ENCODE measurements around the gene ABCG5.

The ABCG5 gene

GRCh38 chr2:43824951-43825493 is 13.6 kb downstream of the ABCG5 start:
- Histone ChIP-seq H3K27ac (ENCODE audit: low read depth, low read length, severe bottlenecking) (no peak overlapping the region), H3K36me3 (ENCODE audit: control insufficient read depth, insufficient read depth, low read length) (no peaks in the 10 kb centered on the region), H3K4me3 (ENCODE audit: extremely low read depth, insufficient read depth, low read length, poor library complexity, severe bottlenecking) (no peak overlapping the region), H3K9me3 (ENCODE audit: control insufficient read depth, low read length) (no peaks in the 10 kb centered on the region), H3K4me1 (ENCODE audit: control insufficient read depth, insufficient read depth, low read length, poor library complexity, severe bottlenecking) (no peaks in the 10 kb centered on the region)
- WGBS, 2 experiments (ENCODE audit: insufficient coverage in 2 of 2), result 86 to 92% methylated on average over 8 of the region's 12 CpGs

DNA sequence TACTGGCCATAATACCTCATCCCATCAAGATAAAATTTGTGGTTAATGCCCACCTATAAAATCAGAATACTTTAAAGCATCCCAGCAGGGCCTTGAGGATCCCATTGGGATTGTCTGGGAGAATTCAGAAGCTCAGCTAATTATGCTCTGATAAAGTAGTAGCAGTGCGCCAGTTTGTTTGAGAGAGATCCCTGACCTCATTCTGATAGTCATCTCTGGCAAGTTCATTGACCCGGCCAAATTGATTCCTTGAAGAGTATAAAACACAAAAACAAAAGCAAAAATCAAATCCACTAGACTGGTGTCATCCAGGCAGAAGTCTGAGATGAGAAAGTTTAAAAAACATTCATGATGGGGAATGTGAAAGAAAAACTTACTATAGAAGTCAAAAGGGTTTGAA is 14.1 kb downstream of the ABCG5 start:
- H3K4me3 ChIP-seq (ENCODE audit: extremely low read depth, insufficient read depth, low read length, poor library complexity, severe bottlenecking), result no peak overlapping the region
- no peak overlapping the region for H3K27ac ChIP-seq (ENCODE audit: low read depth, low read length, severe bottlenecking)
- 100% methylated on average over 1 of the region's 2 CpGs; no CpG with 5 or more reads in 1 of the 2 experiments for WGBS, 2 experiments (ENCODE audit: insufficient coverage in 2 of 2)
- no peaks in the 10 kb centered on the region for H3K4me1 ChIP-seq (ENCODE audit: control insufficient read depth, insufficient read depth, low read length, poor library complexity, severe bottlenecking)
- no peaks in the 10 kb centered on the region for H3K9me3 ChIP-seq (ENCODE audit: control insufficient read depth, low read length)
- no peaks in the 10 kb centered on the region for H3K36me3 ChIP-seq (ENCODE audit: control insufficient read depth, insufficient read depth, low read length)

- Histone ChIP-seq H3K36me3 (ENCODE audit: control insufficient read depth, insufficient read depth, low read length) (no peaks in the 10 kb centered on the region), H3K9me3 (ENCODE audit: control insufficient read depth, low read length) (no peaks in the 10 kb centered on the region), H3K4me3 (ENCODE audit: extremely low read depth, insufficient read depth, low read length, poor library complexity, severe bottlenecking) (no peak overlapping the region), H3K4me1 (ENCODE audit: control insufficient read depth, insufficient read depth, low read length, poor library complexity, severe bottlenecking) (peaks cover under 1% of the 10 kb centered on the region), H3K27ac (ENCODE audit: low read depth, low read length, severe bottlenecking) (no peak overlapping the region)
- WGBS, 2 experiments (ENCODE audit: insufficient coverage in 2 of 2), result 91 to 93% methylated on average over 9 of the region's 11 CpGs
Observed at GRCh38 chr2:43823751-43824150, 14.9 kb downstream of the ABCG5 start.

DNA sequence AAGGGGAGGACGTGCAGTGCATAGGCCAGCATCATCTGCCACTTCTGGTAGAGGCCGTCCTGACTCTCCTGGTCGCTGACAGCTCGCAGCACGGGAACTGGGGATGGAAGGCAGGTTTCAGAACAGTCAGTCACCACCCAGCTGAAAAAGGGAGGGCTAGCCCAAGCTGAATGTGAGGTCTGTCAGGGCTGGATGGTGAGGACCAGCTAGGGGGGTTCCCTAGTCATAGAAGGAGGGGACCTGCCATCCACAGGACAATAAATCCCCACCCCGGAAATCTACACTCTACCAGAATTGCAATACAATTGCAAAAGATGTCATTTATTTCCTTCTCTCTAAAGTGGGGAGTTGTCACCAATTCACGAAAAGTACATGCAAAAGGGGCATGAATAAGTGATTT is 15.8 kb downstream of the ABCG5 start:
- no peak overlapping the region for H3K4me3 ChIP-seq (ENCODE audit: extremely low read depth, insufficient read depth, low read length, poor library complexity, severe bottlenecking)
- no peak overlapping the region for H3K27ac ChIP-seq (ENCODE audit: low read depth, low read length, severe bottlenecking)
- H3K9me3 ChIP-seq (ENCODE audit: control insufficient read depth, low read length), result no peaks in the 10 kb centered on the region
- H3K4me1 ChIP-seq (ENCODE audit: control insufficient read depth, insufficient read depth, low read length, poor library complexity, severe bottlenecking), result peaks cover 3% of the 10 kb centered on the region
- 88 to 89% methylated on average over 5 of the region's 7 CpGs for WGBS, 2 experiments (ENCODE audit: insufficient coverage in 2 of 2)
- H3K36me3 ChIP-seq (ENCODE audit: control insufficient read depth, insufficient read depth, low read length), result no peaks in the 10 kb centered on the region

DNA sequence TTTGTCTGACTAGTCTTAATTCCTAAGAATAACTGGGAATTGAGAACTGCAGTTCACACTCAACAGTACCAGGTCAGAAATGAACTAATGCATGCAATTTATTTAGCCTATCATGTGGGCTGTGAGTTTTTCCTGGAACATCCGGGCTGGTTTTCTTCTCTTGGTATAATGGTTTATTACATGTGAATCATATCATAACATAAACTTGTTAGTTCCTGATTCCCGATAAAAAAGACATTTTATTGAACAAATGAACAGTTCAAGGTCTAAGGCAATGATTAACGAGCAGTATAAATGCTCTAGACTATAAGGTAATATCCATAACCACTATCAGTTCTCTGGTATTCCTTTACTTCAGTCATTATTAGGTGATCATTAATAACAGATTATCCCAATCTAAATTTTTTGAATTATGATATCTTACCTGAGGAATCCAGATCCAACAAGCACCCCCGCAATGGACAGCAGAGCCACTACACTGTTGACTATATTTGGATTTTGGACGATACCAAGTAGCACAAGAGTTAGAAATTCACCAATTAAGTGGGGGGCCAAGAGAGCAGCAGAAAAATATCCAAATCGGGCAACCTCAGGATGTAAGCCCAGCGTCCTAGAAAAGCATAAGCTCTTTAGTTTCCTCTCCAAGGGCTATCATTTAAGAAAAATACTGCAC is 19.0 kb downstream of the ABCG5 start:
- no peak overlapping the region for H3K27ac ChIP-seq (ENCODE audit: low read depth, low read length, severe bottlenecking)

DNA sequence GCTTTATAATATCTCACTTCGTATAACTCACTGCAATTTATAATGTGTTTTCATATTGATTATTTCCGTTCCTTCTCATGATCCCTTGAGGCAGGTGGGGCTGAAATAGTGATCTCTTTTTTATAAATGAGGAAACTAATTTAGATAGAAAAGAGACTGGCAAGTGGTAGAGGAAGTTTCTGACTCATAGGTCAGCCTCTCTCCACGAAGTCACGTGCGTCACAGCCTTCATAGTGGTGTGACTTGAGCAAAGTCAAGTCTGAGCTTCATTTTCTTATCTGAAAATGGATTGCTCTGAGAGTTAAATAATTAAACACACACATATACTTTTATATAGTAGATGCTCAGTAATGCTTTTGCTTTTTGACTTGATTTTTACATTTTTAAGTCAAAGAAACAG is 19.9 kb downstream of the ABCG5 start:
- peaks cover 3% of the 10 kb centered on the region for H3K4me1 ChIP-seq (ENCODE audit: control insufficient read depth, insufficient read depth, low read length, poor library complexity, severe bottlenecking)
- H3K36me3 ChIP-seq (ENCODE audit: control insufficient read depth, insufficient read depth, low read length), result no peaks in the 10 kb centered on the region
- H3K27ac ChIP-seq (ENCODE audit: low read depth, low read length, severe bottlenecking), result no peak overlapping the region
- no peak overlapping the region for H3K4me3 ChIP-seq (ENCODE audit: extremely low read depth, insufficient read depth, low read length, poor library complexity, severe bottlenecking)
- H3K9me3 ChIP-seq (ENCODE audit: control insufficient read depth, low read length), result no peaks in the 10 kb centered on the region
- whole genome bisulfite sequencing, 2 experiments (ENCODE audit: insufficient coverage in 2 of 2), result no CpG with 5 or more reads among the region's 5 CpGs

More for the DNA sequence above, 19.0 kb downstream of the ABCG5 start:
- Histone ChIP-seq H3K36me3 (ENCODE audit: control insufficient read depth, insufficient read depth, low read length) (no peaks in the 10 kb centered on the region), H3K4me1 (ENCODE audit: control insufficient read depth, insufficient read depth, low read length, poor library complexity, severe bottlenecking) (peaks cover 3% of the 10 kb centered on the region), H3K9me3 (ENCODE audit: control insufficient read depth, low read length) (no peaks in the 10 kb centered on the region), H3K4me3 (ENCODE audit: extremely low read depth, insufficient read depth, low read length, poor library complexity, severe bottlenecking) (no peak overlapping the region)
- WGBS, 2 experiments (ENCODE audit: insufficient coverage in 2 of 2), result 86 to 94% methylated on average over 3 to 4 of the region's 7 CpGs

DNA sequence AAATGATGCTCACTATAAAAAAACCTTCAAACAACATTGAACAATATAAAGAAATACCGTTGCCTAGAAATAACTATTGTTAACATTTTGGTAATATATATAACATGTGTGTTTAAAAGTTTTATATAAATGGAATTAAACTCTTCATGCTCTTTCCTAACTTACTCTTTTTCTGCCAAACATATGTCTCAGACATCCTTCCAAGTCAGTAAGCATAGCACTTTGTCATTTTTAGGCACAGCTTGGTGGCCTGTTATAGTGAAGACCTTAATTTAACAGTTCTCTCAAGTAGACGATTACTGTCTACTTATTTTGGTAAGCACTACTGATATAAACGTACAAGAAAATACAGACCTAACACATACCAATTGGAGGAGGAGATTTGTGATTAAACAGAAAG is 23.9 kb downstream of the ABCG5 start:
- no peaks in the 10 kb centered on the region for H3K36me3 ChIP-seq (ENCODE audit: control insufficient read depth, insufficient read depth, low read length)
- H3K27ac ChIP-seq (ENCODE audit: low read depth, low read length, severe bottlenecking), result no peak overlapping the region
- no peaks in the 10 kb centered on the region for H3K9me3 ChIP-seq (ENCODE audit: control insufficient read depth, low read length)
- no CpG with 5 or more reads among the region's 3 CpGs for whole genome bisulfite sequencing, 2 experiments (ENCODE audit: insufficient coverage in 2 of 2)
- H3K4me1 ChIP-seq (ENCODE audit: control insufficient read depth, insufficient read depth, low read length, poor library complexity, severe bottlenecking), result peaks cover 3% of the 10 kb centered on the region
- no peak overlapping the region for H3K4me3 ChIP-seq (ENCODE audit: extremely low read depth, insufficient read depth, low read length, poor library complexity, severe bottlenecking)

DNA sequence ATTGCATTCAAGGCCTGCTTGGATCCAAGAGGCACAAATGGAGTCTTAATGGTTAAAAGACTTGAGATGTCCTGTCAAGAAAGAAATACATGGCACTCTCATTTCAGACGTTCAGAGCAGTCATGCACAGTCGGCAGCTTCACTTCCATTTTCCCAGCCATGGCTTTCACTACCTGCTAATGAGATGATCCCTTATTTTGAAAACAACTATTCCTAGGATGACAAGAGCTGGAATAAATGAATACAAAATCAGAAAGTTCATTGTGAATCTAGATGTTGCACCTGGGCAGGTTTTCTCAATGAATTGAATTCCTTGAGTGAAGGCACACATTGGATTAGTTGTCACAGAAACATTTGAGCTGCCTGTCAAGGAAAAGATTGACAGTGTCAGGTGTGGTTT is 25.7 kb downstream of the ABCG5 start:
- 92 to 100% methylated on average over 1 to 2 of the region's 2 CpGs for WGBS, 2 experiments (ENCODE audit: insufficient coverage in 2 of 2)
- Histone ChIP-seq H3K9me3 (ENCODE audit: control insufficient read depth, low read length) (no peaks in the 10 kb centered on the region), H3K4me3 (ENCODE audit: extremely low read depth, insufficient read depth, low read length, poor library complexity, severe bottlenecking) (no peak overlapping the region), H3K36me3 (ENCODE audit: control insufficient read depth, insufficient read depth, low read length) (no peaks in the 10 kb centered on the region), H3K4me1 (ENCODE audit: control insufficient read depth, insufficient read depth, low read length, poor library complexity, severe bottlenecking) (no peaks in the 10 kb centered on the region), H3K27ac (ENCODE audit: low read depth, low read length, severe bottlenecking) (no peak overlapping the region)

DNA sequence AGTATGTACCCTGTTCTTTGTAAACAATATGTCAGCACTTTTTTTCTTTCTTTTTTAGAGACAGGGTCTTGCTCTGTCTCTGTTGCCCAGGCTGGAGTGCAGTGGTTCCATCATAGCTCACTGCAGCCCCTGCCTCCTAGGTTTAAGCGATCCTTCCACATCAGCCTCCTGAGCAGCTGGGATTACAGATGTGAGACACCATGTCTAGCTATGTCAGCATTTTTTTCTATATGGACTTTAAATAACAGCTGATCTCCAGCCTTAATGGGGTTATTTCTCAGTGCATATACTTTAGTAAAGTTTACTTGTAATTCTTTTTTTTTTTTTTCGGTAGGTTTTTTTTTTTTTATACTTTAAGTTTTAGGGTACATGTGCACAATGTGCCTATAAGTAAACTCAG is 26.6 kb downstream of the ABCG5 start:
- no peak overlapping the region for H3K4me3 ChIP-seq (ENCODE audit: extremely low read depth, insufficient read depth, low read length, poor library complexity, severe bottlenecking)
- WGBS, 2 experiments (ENCODE audit: insufficient coverage in 2 of 2), result 100% methylated on average over 1 of the region's 2 CpGs; no CpG with 5 or more reads in 1 of the 2 experiments

DNA sequence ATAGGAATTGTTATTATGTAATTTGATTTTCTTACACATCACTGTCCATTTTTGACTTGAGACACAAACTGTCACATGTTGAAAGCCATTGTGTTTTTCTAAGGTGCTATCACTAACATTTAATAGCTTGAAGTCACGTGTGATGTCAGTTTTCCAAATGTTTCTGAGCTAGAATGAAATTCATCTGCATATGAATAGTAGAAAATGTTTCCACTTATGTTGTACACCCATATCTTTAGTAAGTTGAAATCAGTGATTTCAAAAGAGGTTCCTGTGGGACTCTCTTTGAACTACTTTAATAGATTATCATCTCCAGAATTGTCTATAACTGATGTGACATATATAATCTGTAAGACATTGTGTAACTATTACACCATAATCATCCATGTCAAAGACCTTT is 27.8 kb downstream of the ABCG5 start:
- no peaks in the 10 kb centered on the region for H3K4me1 ChIP-seq (ENCODE audit: control insufficient read depth, insufficient read depth, low read length, poor library complexity, severe bottlenecking)
- no CpG with 5 or more reads among the region's 1 CpG for WGBS, 2 experiments (ENCODE audit: insufficient coverage in 2 of 2)
- no peak overlapping the region for H3K4me3 ChIP-seq (ENCODE audit: extremely low read depth, insufficient read depth, low read length, poor library complexity, severe bottlenecking)
- no peaks in the 10 kb centered on the region for H3K9me3 ChIP-seq (ENCODE audit: control insufficient read depth, low read length)
- no peaks in the 10 kb centered on the region for H3K36me3 ChIP-seq (ENCODE audit: control insufficient read depth, insufficient read depth, low read length)
- no peak overlapping the region for H3K27ac ChIP-seq (ENCODE audit: low read depth, low read length, severe bottlenecking)

More for the DNA sequence above, 26.6 kb downstream of the ABCG5 start:
- Histone ChIP-seq H3K4me1 (ENCODE audit: control insufficient read depth, insufficient read depth, low read length, poor library complexity, severe bottlenecking) (no peaks in the 10 kb centered on the region), H3K36me3 (ENCODE audit: control insufficient read depth, insufficient read depth, low read length) (no peaks in the 10 kb centered on the region), H3K9me3 (ENCODE audit: control insufficient read depth, low read length) (no peaks in the 10 kb centered on the region), H3K27ac (ENCODE audit: low read depth, low read length, severe bottlenecking) (no peak overlapping the region)

- Histone ChIP-seq H3K27ac (ENCODE audit: low read depth, low read length, severe bottlenecking) (no peak overlapping the region), H3K36me3 (ENCODE audit: control insufficient read depth, insufficient read depth, low read length) (no peaks in the 10 kb centered on the region), H3K9me3 (ENCODE audit: control insufficient read depth, low read length) (no peaks in the 10 kb centered on the region), H3K4me1 (ENCODE audit: control insufficient read depth, insufficient read depth, low read length, poor library complexity, severe bottlenecking) (no peaks in the 10 kb centered on the region), H3K4me3 (ENCODE audit: extremely low read depth, insufficient read depth, low read length, poor library complexity, severe bottlenecking) (no peak overlapping the region)
- 90 to 100% methylated on average over 1 to 2 of the region's 2 CpGs for WGBS, 2 experiments (ENCODE audit: insufficient coverage in 2 of 2)
Observed at GRCh38 chr2:43810452-43810851, 28.2 kb downstream of the ABCG5 start.

Measured in mesodermal cell (in vitro differentiated cells).